Measurements from ENCODE around the gene C1QTNF6. TPM values are rescaled to one million over a fixed set of nuclear protein-coding genes. Genes with fewer than 3 reads are reported as not detected.

The C1QTNF6 gene
- polyA plus RNA-seq, 1 donor (not counting 4 experiments of a cell fraction or from before 2014, with no cell fraction given): 17.1 TPM

DNA sequence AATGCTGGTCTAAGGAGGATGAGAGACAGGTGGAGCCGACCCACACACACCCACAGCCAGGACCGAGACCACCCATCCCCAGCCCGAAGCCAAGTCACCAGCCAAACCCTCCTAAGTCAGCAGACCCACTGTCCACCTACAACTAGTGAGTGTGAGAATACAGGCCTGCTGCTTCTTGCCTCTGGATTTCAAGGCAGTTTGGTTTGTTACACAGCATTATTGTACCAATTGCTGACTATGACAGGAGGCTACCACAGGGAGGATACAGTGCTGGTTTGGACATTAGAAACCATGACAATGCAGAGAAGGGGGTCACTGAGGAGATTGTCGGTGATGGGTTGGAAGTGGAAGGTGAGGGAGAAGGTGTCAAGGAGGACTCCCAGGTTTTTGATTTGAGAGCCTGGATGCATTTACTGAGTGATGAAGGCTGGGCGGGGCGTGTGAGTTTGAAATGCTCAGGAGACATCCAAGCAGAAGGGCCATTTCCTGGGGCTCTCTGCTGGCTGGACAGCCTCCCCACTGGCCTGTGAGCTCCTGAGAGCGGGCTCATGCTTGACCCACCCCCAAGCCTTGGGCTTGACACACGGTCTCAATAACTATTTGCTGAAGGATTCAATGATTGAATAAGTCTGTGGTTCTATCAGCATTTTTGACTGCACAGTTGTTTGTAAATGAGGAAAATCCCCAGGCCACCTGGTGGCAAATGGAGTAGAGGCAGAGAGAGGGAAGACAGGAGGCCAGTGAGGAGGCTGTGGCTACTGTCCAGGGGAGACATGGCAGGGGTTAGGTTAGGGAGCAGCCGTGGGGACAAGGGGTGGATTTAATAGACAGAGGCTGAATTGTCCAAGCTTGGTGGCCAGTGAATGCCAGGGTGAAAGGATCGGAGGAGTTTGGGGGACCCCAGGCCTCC, 33.6 kb upstream of the C1QTNF6 start:
- no peaks in the 10 kb centered on the region for H3K9me1 ChIP-seq (ENCODE audit: control insufficient read depth, extremely low read depth, insufficient read depth, low read length)
- no peak overlapping the region for H3K4me3 ChIP-seq (ENCODE audit: control insufficient read depth in 2 of 3, extremely low read depth in 1 of 3, insufficient read depth in 2 of 3, low read depth in 1 of 3, low read length in 3 of 3)
- no peak overlapping the region for H3K9ac ChIP-seq (ENCODE audit: control insufficient read depth, extremely low read depth, insufficient read depth, low read length)
- H3K4me1 ChIP-seq (ENCODE audit: control insufficient read depth, extremely low read depth, insufficient read depth, low read length): no peaks in the 10 kb centered on the region
- no peak overlapping the region for H3K27ac ChIP-seq (ENCODE audit: control insufficient read depth, insufficient read depth, low read length)
- H3K4me2 ChIP-seq (ENCODE audit: control insufficient read depth, extremely low read depth, insufficient read depth, low read depth, low read length): no peak overlapping the region
- H3K79me2 ChIP-seq (ENCODE audit: control insufficient read depth, insufficient read depth, low read length): no peaks in the 10 kb centered on the region
- H3K27me3 ChIP-seq (ENCODE audit: control insufficient read depth, extremely low read depth, insufficient read depth, low read length): no peaks in the 10 kb centered on the region
- dilution Hi-C loops (cut with MboI; ENCODE audit: extremely low pct_ligation_motif_present, low sequenced_read_pairs): no loop called here
- no peaks in the 10 kb centered on the region for H4K20me1 ChIP-seq (ENCODE audit: control insufficient read depth, extremely low read depth, insufficient read depth, low read length)
- H3K9me3 ChIP-seq (ENCODE audit: control insufficient read depth, low read depth, low read length): no peaks in the 10 kb centered on the region
- no peak overlapping the region for H2AFZ ChIP-seq (ENCODE audit: control insufficient read depth, low read length)
- no peak for FAIRE-seq
- TF ChIP-seq, protein P1, sequence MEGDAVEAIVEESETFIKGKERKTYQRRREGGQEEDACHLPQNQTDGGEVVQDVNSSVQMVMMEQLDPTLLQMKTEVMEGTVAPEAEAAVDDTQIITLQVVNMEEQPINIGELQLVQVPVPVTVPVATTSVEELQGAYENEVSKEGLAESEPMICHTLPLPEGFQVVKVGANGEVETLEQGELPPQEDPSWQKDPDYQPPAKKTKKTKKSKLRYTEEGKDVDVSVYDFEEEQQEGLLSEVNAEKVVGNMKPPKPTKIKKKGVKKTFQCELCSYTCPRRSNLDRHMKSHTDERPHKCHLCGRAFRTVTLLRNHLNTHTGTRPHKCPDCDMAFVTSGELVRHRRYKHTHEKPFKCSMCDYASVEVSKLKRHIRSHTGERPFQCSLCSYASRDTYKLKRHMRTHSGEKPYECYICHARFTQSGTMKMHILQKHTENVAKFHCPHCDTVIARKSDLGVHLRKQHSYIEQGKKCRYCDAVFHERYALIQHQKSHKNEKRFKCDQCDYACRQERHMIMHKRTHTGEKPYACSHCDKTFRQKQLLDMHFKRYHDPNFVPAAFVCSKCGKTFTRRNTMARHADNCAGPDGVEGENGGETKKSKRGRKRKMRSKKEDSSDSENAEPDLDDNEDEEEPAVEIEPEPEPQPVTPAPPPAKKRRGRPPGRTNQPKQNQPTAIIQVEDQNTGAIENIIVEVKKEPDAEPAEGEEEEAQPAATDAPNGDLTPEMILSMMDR (optimal IDR thresholded peaks at IDR 0.05 in 1 of 3, IDR thresholded peaks at IDR 0.05 in 1 of 3, conservative IDR thresholded peaks at IDR 0.05 in 1 of 3; ENCODE audit: extremely low read depth in 1 of 3, insufficient read depth in 2 of 3, low read length in 3 of 3): no peak
- TF ChIP-seq EZH2 (IDR thresholded peaks at IDR 0.05; ENCODE audit: low read length): no peak
- DNase-seq (ENCODE audit: low read depth, low spot score): no peak
- peaks cover 14 to 19% of the 10 kb centered on the region in 2 experiments for H3K36me3 ChIP-seq (ENCODE audit: control insufficient read depth in 2 of 2, extremely low read depth in 1 of 2, insufficient read depth in 2 of 2, low read length in 2 of 2)

DNA sequence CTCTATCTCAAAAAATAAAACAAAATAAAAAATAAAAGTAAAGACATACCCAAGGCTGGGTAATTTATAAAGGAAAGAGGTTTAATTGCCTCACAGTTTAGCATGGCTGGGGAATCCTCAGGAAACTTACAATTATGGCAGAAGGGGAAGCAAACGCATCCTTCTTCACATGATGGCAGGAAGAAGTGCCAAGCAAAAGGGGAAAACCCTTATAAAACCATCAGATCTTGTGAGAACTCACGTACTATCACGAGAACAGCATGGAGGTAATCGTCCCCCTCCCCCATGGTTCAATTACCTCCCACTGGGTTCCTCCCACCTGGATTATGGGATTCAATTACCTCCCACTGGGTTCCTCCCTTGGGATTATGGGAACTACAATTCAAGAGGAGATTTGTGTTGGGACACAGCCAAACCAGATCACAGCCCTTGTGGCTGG, 32.5 kb upstream of the C1QTNF6 start:
- no peak overlapping the region for H3K4me2 ChIP-seq (ENCODE audit: control insufficient read depth, extremely low read depth, insufficient read depth, low read depth, low read length)
- H4K20me1 ChIP-seq (ENCODE audit: control insufficient read depth, extremely low read depth, insufficient read depth, low read length): no peaks in the 10 kb centered on the region
- no peaks in the 10 kb centered on the region for H3K9me3 ChIP-seq (ENCODE audit: control insufficient read depth, low read depth, low read length)
- dilution Hi-C loops (cut with MboI; ENCODE audit: extremely low pct_ligation_motif_present, low sequenced_read_pairs): no loop called here
- FAIRE-seq: no peak
- H3K27ac ChIP-seq (ENCODE audit: control insufficient read depth, insufficient read depth, low read length): no peak overlapping the region
- no peak for DNase-seq (ENCODE audit: low read depth, low spot score)
- H3K4me3 ChIP-seq (ENCODE audit: control insufficient read depth in 2 of 3, extremely low read depth in 1 of 3, insufficient read depth in 2 of 3, low read depth in 1 of 3, low read length in 3 of 3): no peak overlapping the region
- H3K4me1 ChIP-seq (ENCODE audit: control insufficient read depth, extremely low read depth, insufficient read depth, low read length): no peaks in the 10 kb centered on the region
- H3K9ac ChIP-seq (ENCODE audit: control insufficient read depth, extremely low read depth, insufficient read depth, low read length): no peak overlapping the region
- no peaks in the 10 kb centered on the region for H3K27me3 ChIP-seq (ENCODE audit: control insufficient read depth, extremely low read depth, insufficient read depth, low read length)
- no peak overlapping the region for H2AFZ ChIP-seq (ENCODE audit: control insufficient read depth, low read length)
- no peaks in the 10 kb centered on the region for H3K79me2 ChIP-seq (ENCODE audit: control insufficient read depth, insufficient read depth, low read length)
- no peaks in the 10 kb centered on the region for H3K9me1 ChIP-seq (ENCODE audit: control insufficient read depth, extremely low read depth, insufficient read depth, low read length)
- TF ChIP-seq, protein P1 (optimal IDR thresholded peaks at IDR 0.05 in 1 of 3, IDR thresholded peaks at IDR 0.05 in 1 of 3, conservative IDR thresholded peaks at IDR 0.05 in 1 of 3; ENCODE audit: extremely low read depth in 1 of 3, insufficient read depth in 2 of 3, low read length in 3 of 3): no peak
- TF ChIP-seq EZH2 (IDR thresholded peaks at IDR 0.05; ENCODE audit: low read length): no peak
- peaks cover 8 to 9% of the 10 kb centered on the region in 2 experiments for H3K36me3 ChIP-seq (ENCODE audit: control insufficient read depth in 2 of 2, extremely low read depth in 1 of 2, insufficient read depth in 2 of 2, low read length in 2 of 2)

Measured in keratinocyte (primary cell).